ENCODE measurements around the gene NCOA7. TPM values are rescaled to one million over a fixed set of nuclear protein-coding genes. Genes with fewer than 3 reads are reported as not detected.
A peak's percentile ranks its signal among the peaks of the same experiment; 100 is the strongest.

NCOA7 gene
- total and polyA plus RNA-seq, 10 of the 15 experiments (the other 5 are each of a cell fraction or from before 2014, with no cell fraction given), result 18.9 to 50.3 (median 34.2) TPM

GRCh38 chr6:125956506-125957390 lies 166.0 kb downstream of the NCOA7 start, which contains the start of gene HINT3 (continued):
- TF ChIP-seq ATF2 (IDR thresholded peaks at IDR 0.05; ENCODE audit: low read length), result peak; percentile 69; the same call in 1 of the 2 replicates
- TF ChIP-seq CHD4 (IDR thresholded peaks at IDR 0.05), result no peak
- TF ChIP-seq E4F1 (IDR thresholded peaks at IDR 0.05; ENCODE audit: borderline replicate concordance, partially characterized antibody), result no peak
- TF ChIP-seq DPF2 (IDR thresholded peaks at IDR 0.05), result peak; percentile 71; the same call in 1 of the 2 replicates
- no peak for TF ChIP-seq NFYB (IDR thresholded peaks at IDR 0.05; ENCODE audit: insufficient read depth, low read depth, low read length)
- peak; percentile 12; the same call in 1 of the 2 replicates for TF ChIP-seq TCF12 (IDR thresholded peaks at IDR 0.05; ENCODE audit: low read depth, low read length)
- TF ChIP-seq JUNB (IDR thresholded peaks at IDR 0.05), result no peak
- no peak for TF ChIP-seq ZSCAN29 (IDR thresholded peaks at IDR 0.05)
- no peak for TF ChIP-seq ASH2L (IDR thresholded peaks at IDR 0.05; ENCODE audit: borderline replicate concordance, low read depth)
- no peak for TF ChIP-seq NRF1 (conservative IDR thresholded peaks at IDR 0.05; ENCODE audit: low read depth, low read length)

All from GM12878 (cell line).